H7 (cell line): ENCODE results near the gene OCEL1. TPM values are rescaled to one million over a fixed set of nuclear protein-coding genes. Genes with fewer than 3 reads are reported as not detected.

Source experiments
- total RNA-seq: library from RNA; depleted of rRNA; stranded (reverse); fragments of >200 nt; shearing (Covaris generic); gene quantifications from 2 replicates; pipeline ENCODE4 v1.2.3, GENCODE V29; 2014; rRNA removed

The OCEL1 gene
- total RNA-seq, 1 experiment from 2014 or later, result 13.0 TPM

Other genes with a start within 250 kb of the OCEL1 start
- gene CPAMD8, start 199.4 kb upstream of the OCEL1 start, total RNA-seq, result 4.5 and 5.2 TPM in 2 replicates
- gene HAUS8, start 150.8 kb upstream of the OCEL1 start, total RNA-seq, result 10.4 and 15.5 TPM in 2 replicates
- 32.9 and 40.8 TPM in 2 replicates for gene MYO9B, start 150.4 kb upstream of the OCEL1 start, total RNA-seq
- gene USE1, start 10.9 kb upstream of the OCEL1 start, total RNA-seq, result 6.9 and 14.4 TPM in 2 replicates
- gene NR2F6, start 19.7 kb downstream of the OCEL1 start, total RNA-seq, result 232 and 246 TPM in 2 replicates
- 7.5 and 13.6 TPM in 2 replicates for gene USHBP1, start 38.5 kb downstream of the OCEL1 start, total RNA-seq
- gene BABAM1, start 41.2 kb downstream of the OCEL1 start, total RNA-seq, result 186 and 194 TPM in 2 replicates
- 18.0 and 22.7 TPM in 2 replicates for gene ANKLE1, start 55.7 kb downstream of the OCEL1 start, total RNA-seq
- 13.6 and 15.1 TPM in 2 replicates for gene ABHD8, start 77.2 kb downstream of the OCEL1 start, total RNA-seq
- gene MRPL34, start 79.6 kb downstream of the OCEL1 start, total RNA-seq, result 76.7 and 121 TPM in 2 replicates
- gene DDA1, start 83.3 kb downstream of the OCEL1 start, total RNA-seq, result 32.8 and 50.8 TPM in 2 replicates
- gene ANO8, start 108.6 kb downstream of the OCEL1 start, total RNA-seq, result 6.9 and 7.5 TPM in 2 replicates
- gene GTPBP3, start 111.3 kb downstream of the OCEL1 start, total RNA-seq, result 63.0 and 64.9 TPM in 2 replicates
- not detected in 2 replicates for gene PLVAP, start 151.1 kb downstream of the OCEL1 start, total RNA-seq
- gene CCDC194, start 168.0 kb downstream of the OCEL1 start, total RNA-seq, result 0.42 and 1.5 TPM in 2 replicates
- 203 and 204 TPM in 2 replicates for gene BST2, start 179.4 kb downstream of the OCEL1 start, total RNA-seq
- 75.1 and 91.4 TPM in 2 replicates for gene MVB12A, start 193.8 kb downstream of the OCEL1 start, total RNA-seq
- not detected in 2 replicates for gene TMEM221, start 222.4 kb downstream of the OCEL1 start, total RNA-seq
- gene NXNL1, start 234.7 kb downstream of the OCEL1 start, total RNA-seq, result not detected in 2 replicates
- gene SLC27A1, start 244.3 kb downstream of the OCEL1 start, total RNA-seq, result 5.3 and 8.6 TPM in 2 replicates